H1 (cell line): ENCODE measurements around the gene GLYR1. TPM values are rescaled to one million over a fixed set of nuclear protein-coding genes. Genes with fewer than 3 reads are reported as not detected.
A peak's percentile ranks its signal among the peaks of the same experiment; 100 is the strongest.

Experiments
- CTCF ChIA-PET: fragments of 300-600 bp; sonication (Branson Sonifier 250); formaldehyde crosslinking; loops from one replicate; lab custom pipeline; 2021; ENCODE audit not compliant: partially characterized antibody; lab: Charles Lee
- POLR2A ChIA-PET: fragments of 300-600 bp; sonication (Branson Sonifier 250); formaldehyde crosslinking; loops from one replicate; lab custom pipeline; 2021; ENCODE audit warnings: inconsistent platforms; ENCODE audit not compliant: partially characterized antibody; lab: Charles Lee
- DNase-seq, 2 experiments: peaks; one replicate each; pipeline versions ENCODE4 v3.0.0 to v3.0.0-alpha.2; 2010 to 2022; ENCODE audit warnings: low spot score in 2 of 2, low read depth in 1 of 2, mixed read lengths in 1 of 2
- FAIRE-seq: peaks from 2 replicates; lab custom pipeline; 2011; peaks lifted over from hg19 to GRCh38; lab: Jason Lieb, UNC
- H2AFZ ChIP-seq: 2 replicates; pipeline ENCODE4 v1.8.1; 2012; ENCODE audit warnings: low read length, inconsistent platforms
- H2AK5ac ChIP-seq: 2 replicates; pipeline ENCODE4 v1.6.1; 2013; ENCODE audit warnings: low read depth, low read length
- H2BK120ac ChIP-seq: replicated peaks from 2 replicates; pipeline ENCODE3; 2013; ENCODE audit warnings: low read depth, low read length, inconsistent platforms
- H2BK12ac ChIP-seq: 2 replicates; pipeline ENCODE4 v1.6.1; 2013; ENCODE audit warnings: low read depth, low read length
- H2BK15ac ChIP-seq: 2 replicates; pipeline ENCODE4 v1.6.1; 2013; ENCODE audit warnings: low read length
- H2BK20ac ChIP-seq: 2 replicates; pipeline ENCODE4 v1.6.1; 2013; ENCODE audit warnings: low read length
- H2BK5ac ChIP-seq: 2 replicates; pipeline ENCODE4 v1.6.1; 2013; ENCODE audit warnings: low read depth, low read length
- H3K14ac ChIP-seq: 2 replicates; pipeline ENCODE4 v1.6.1; 2013; ENCODE audit warnings: inconsistent platforms; ENCODE audit not compliant: insufficient read length
- H3K18ac ChIP-seq: 2 replicates; pipeline ENCODE4 v1.6.1; 2013; ENCODE audit warnings: low read length; ENCODE audit errors: extremely low read depth
- H3K23ac ChIP-seq: 2 replicates; pipeline ENCODE4 v1.6.1; 2013; ENCODE audit warnings: inconsistent platforms; ENCODE audit not compliant: insufficient read length
- H3K23me2 ChIP-seq: 2 replicates; pipeline ENCODE4 v1.6.1; 2013; ENCODE audit warnings: low read depth, low read length
- H3K27ac ChIP-seq: 2 replicates; pipeline ENCODE4 v1.6.1; 2011; ENCODE audit warnings: low read depth, low read length, inconsistent platforms
- H3K27me3 ChIP-seq, 4 experiments: replicated peaks in 1 of 4; 1 replicate in 1 of 4; 2 replicates in 3 of 4; pipeline versions ENCODE4 v1.6.1 to v1.8.1; 2011 to 2013; ENCODE audit warnings: low read length in 3 of 4, mild to moderate bottlenecking in 3 of 4, inconsistent platforms in 2 of 4, mixed read lengths in 2 of 4, moderate library complexity in 1 of 4; ENCODE audit not compliant: control insufficient read depth in 3 of 4, insufficient read depth in 3 of 4; ENCODE audit errors: extremely low read depth in 1 of 4
- H3K36me3 ChIP-seq, 4 experiments: 2 replicates each; pipeline versions ENCODE4 v1.6.1 to v1.8.1; 2011 to 2013; ENCODE audit warnings: mild to moderate bottlenecking in 4 of 4, low read length in 3 of 4, moderate library complexity in 2 of 4, control low read depth in 1 of 4, inconsistent platforms in 1 of 4; ENCODE audit not compliant: insufficient read depth in 4 of 4, control insufficient read depth in 2 of 4
- H3K4ac ChIP-seq: replicated peaks from 2 replicates; pipeline ENCODE3; 2013; ENCODE audit warnings: low read length, low read depth, mixed read lengths, inconsistent platforms; ENCODE audit not compliant: insufficient read length
- H3K4me1 ChIP-seq, 4 experiments: replicated peaks in 1 of 4; 1 replicate in 1 of 4; 2 replicates in 3 of 4; pipeline versions ENCODE4 v1.6.1 to v1.8.1; 2011 to 2013; ENCODE audit warnings: low read length in 3 of 4, inconsistent platforms in 2 of 4, mixed read lengths in 1 of 4; ENCODE audit not compliant: insufficient read depth in 4 of 4, control insufficient read depth in 3 of 4
- H3K4me2 ChIP-seq, 2 experiments: 2 replicates each; pipeline versions ENCODE4 v1.6.1 to v1.8.1; 2011 to 2013; ENCODE audit warnings: low read depth in 2 of 2, low read length in 2 of 2, control low read depth in 1 of 2, inconsistent platforms in 1 of 2, mild to moderate bottlenecking in 1 of 2; ENCODE audit not compliant: insufficient read depth in 1 of 2
- H3K4me3 ChIP-seq, 4 experiments: fragments of 200-600, 300-600 bp in 1 of 4; sonication (generic), shearing (Covaris generic), sonication (Bioruptor Twin) in 1 of 4; 2 replicates each; pipeline versions ENCODE4 v1.5.1 to v1.8.1; 2011 to 2016; ENCODE audit warnings: low read length in 4 of 4, low read depth in 3 of 4, control low read depth in 2 of 4, inconsistent platforms in 2 of 4, mild to moderate bottlenecking in 2 of 4, mixed read lengths in 1 of 4, moderate library complexity in 1 of 4; ENCODE audit not compliant: insufficient read depth in 2 of 4; ENCODE audit errors: extremely low read depth in 1 of 4
- H3K56ac ChIP-seq: replicated peaks from 2 replicates; pipeline ENCODE3; 2013; ENCODE audit warnings: low read depth, mild to moderate bottlenecking, mixed read lengths, low read length, inconsistent platforms; ENCODE audit not compliant: insufficient read length
- H3K79me1 ChIP-seq: 2 replicates; pipeline ENCODE4 v1.6.1; 2013; ENCODE audit warnings: low read depth, low read length, control low read depth
- H3K79me2 ChIP-seq, 2 experiments: 2 replicates each; pipeline versions ENCODE4 v1.6.1 to v1.8.1; 2012 to 2013; ENCODE audit warnings: low read length in 2 of 2, mild to moderate bottlenecking in 2 of 2, inconsistent platforms in 1 of 2; ENCODE audit not compliant: insufficient read depth in 2 of 2, control insufficient read depth in 1 of 2
- H3K9ac ChIP-seq, 4 experiments: replicated peaks in 1 of 4; 1 replicate in 1 of 4; 2 replicates in 3 of 4; pipeline versions ENCODE4 v1.6.1 to v1.8.1; 2011 to 2013; ENCODE audit warnings: low read depth in 3 of 4, low read length in 3 of 4, control low read depth in 2 of 4, mild to moderate bottlenecking in 2 of 4, moderate library complexity in 2 of 4, inconsistent platforms in 1 of 4; ENCODE audit errors: extremely low read depth in 1 of 4
- H3K9me3 ChIP-seq, 2 experiments: 2 replicates each; pipeline versions ENCODE4 v1.6.1 to v1.8.1; 2012 to 2013; ENCODE audit warnings: mild to moderate bottlenecking in 2 of 2, moderate library complexity in 2 of 2, control low read depth in 1 of 2, inconsistent platforms in 1 of 2, low read depth in 1 of 2, low read length in 1 of 2, mixed read lengths in 1 of 2; ENCODE audit not compliant: insufficient read depth in 2 of 2
- H4K20me1 ChIP-seq, 2 experiments: replicated peaks in 1 of 2; 2 replicates each; pipeline versions ENCODE3 to v1.8.1; 2011 to 2013; ENCODE audit warnings: inconsistent platforms in 2 of 2, low read length in 2 of 2, mild to moderate bottlenecking in 1 of 2; ENCODE audit not compliant: insufficient read depth in 2 of 2, control insufficient read depth in 1 of 2
- H4K5ac ChIP-seq: 2 replicates; pipeline ENCODE4 v1.6.1; 2013; ENCODE audit warnings: low read length, low read depth, mixed read lengths, inconsistent platforms; ENCODE audit not compliant: insufficient read length
- H4K8ac ChIP-seq: 2 replicates; pipeline ENCODE4 v1.8.0; 2013; ENCODE audit warnings: mild to moderate bottlenecking, moderate library complexity, low read length, inconsistent platforms; ENCODE audit not compliant: insufficient read depth; ENCODE audit errors: extremely low read depth
- H4K91ac ChIP-seq: replicated peaks from 2 replicates; pipeline ENCODE3; 2013; ENCODE audit warnings: low read length, mixed read lengths, inconsistent platforms; ENCODE audit not compliant: insufficient read length
- CEBPB ChIP-seq: IDR thresholded peaks from 2 replicates; pipeline ENCODE4 v1.6.1; 2012; ENCODE audit warnings: low read depth, low read length
- GABPA ChIP-seq: IDR thresholded peaks from 2 replicates; pipeline ENCODE4 v1.6.1; 2011; ENCODE audit warnings: mild to moderate bottlenecking, low read length, moderate library complexity, borderline replicate concordance; ENCODE audit not compliant: insufficient read depth
- RXRA ChIP-seq: IDR thresholded peaks from 2 replicates; pipeline ENCODE4 v1.6.1; 2011; ENCODE audit warnings: low read depth, mild to moderate bottlenecking, low read length, moderate library complexity; ENCODE audit not compliant: insufficient read depth
- TAF1 ChIP-seq: IDR thresholded peaks from 2 replicates; pipeline ENCODE4 v1.6.1; 2011; ENCODE audit warnings: mild to moderate bottlenecking, low read depth, low read length
- WGBS, 2 experiments: shearing (Covaris generic) in 1 of 2; methylation state at CpG; one replicate each; pipeline versions ENCODE4 v1.1.6 to v1.1.7; 2013 to 2015; ENCODE audit warnings: low lambda C conversion rate in 2 of 2, mixed read lengths in 2 of 2, inconsistent platforms in 1 of 2, low coverage in 1 of 2, missing lambda C conversion rate in 1 of 2; ENCODE audit not compliant: insufficient replicate concordance in 2 of 2, insufficient coverage in 1 of 2, insufficient read length in 1 of 2; ENCODE audit errors: extremely low coverage in 1 of 2, missing lambda C conversion rate in 1 of 2; 5-methylcytosine and 5-hydroxymethylcytosine counted together
- polyA plus RNA-seq, 7 experiments: library from polyadenylated mRNA; depleted of rRNA in 3 of 7; stranded (reverse) in 5 of 7; unstranded in 2 of 7; fragments of >200 nt in 5 of 7; fragments of 200-250 nt in 2 of 7; gene quantifications; 1 replicate in 5 of 7; 2 replicates in 1 of 7; 4 replicates in 1 of 7; pipeline versions ENCODE4 v1.2.1 to v1.2.3, GENCODE V29; 2011 to 2013; ENCODE audit warnings: missing spikeins in 2 of 7, mixed read lengths in 2 of 7
- total RNA-seq: library from RNA; stranded (reverse); fragmentation: NEBNext Ultra II Directional; extraction: Animal tissue kit (Norgen Biotek cat#: 25700); gene quantifications from 2 replicates; pipeline ENCODE4 v1.2.1, GENCODE V29; 2021

The GLYR1 gene
- total and polyA plus RNA-seq, 2 of the 8 experiments (the other 6 are each of a cell fraction or from before 2014, with no cell fraction given), result 50.2 to 115 TPM

GRCh38 chr16:4803401-4803844 lies 43.7 kb downstream of the GLYR1 start:
- H3K4me1 ChIP-seq, result peaks cover 0 to 14% (median 8%) of the 10 kb centered on the region in 4 experiments; a peak in 4 of 7 replicates
- no peak overlapping the region for H4K5ac ChIP-seq
- no peak overlapping the region for H3K4ac ChIP-seq
- H2BK120ac ChIP-seq, result no peak overlapping the region
- H4K91ac ChIP-seq, result no peak overlapping the region
- 85% methylated on average over 8 of the region's 8 CpGs; no CpG with 5 or more reads in 1 of the 2 experiments for WGBS, 2 experiments
- no peak overlapping the region for H3K14ac ChIP-seq
- DNase-seq, result no peak
- H3K56ac ChIP-seq, result no peak overlapping the region
- H3K27me3 ChIP-seq, result no peaks in the 10 kb centered on the region
- ChIA-PET CTCF (no interaction called here), POLR2A (interaction anchor here (1.0 to 2.9 kb wide), 9 partner anchors 9 to 112 kb away, joined by 3 to 21 read pairs (median 5); partner anchors contain the start of genes ANKS3, DNAAF8, SEPTIN12 and SMIM22)
- H2BK15ac ChIP-seq, result no peak overlapping the region
- H2BK12ac ChIP-seq, result no peak overlapping the region
- no peak overlapping the region for H4K8ac ChIP-seq
- H3K9ac ChIP-seq, result no peak overlapping the region; a peak in 1 of 7 replicates
- H3K36me3 ChIP-seq, result peaks cover 0 to 21% (median 8%) of the 10 kb centered on the region in 4 experiments; a peak in 6 of 8 replicates
- H3K79me2 ChIP-seq, result no peaks in the 10 kb centered on the region
- no peak overlapping the region for H2AK5ac ChIP-seq
- no peak overlapping the region for H3K27ac ChIP-seq
- H3K23ac ChIP-seq, result no peak overlapping the region
- H2BK5ac ChIP-seq, result no peak overlapping the region
- no peak overlapping the region for H3K18ac ChIP-seq
- no peaks in the 10 kb centered on the region for H3K9me3 ChIP-seq
- H3K4me3 ChIP-seq, result peak overlapping the region; percentile 63 to 82 (median 78); a peak in 5 of 8 replicates
- peaks cover 0 to 7% of the 10 kb centered on the region in 2 experiments for H4K20me1 ChIP-seq
- H3K79me1 ChIP-seq, result no peaks in the 10 kb centered on the region
- peak; percentile 13 for FAIRE-seq
- H3K23me2 ChIP-seq, result peaks cover 8% of the 10 kb centered on the region; the same call in 1 of the 2 replicates
- no peak overlapping the region for H2AFZ ChIP-seq
- H3K4me2 ChIP-seq, result peak overlapping the region; percentile 64 to 67
- H2BK20ac ChIP-seq, result no peak overlapping the region
- no peak for TF ChIP-seq TAF1
- no peak for TF ChIP-seq GABPA
- TF ChIP-seq CEBPB, result no peak
- TF ChIP-seq RXRA, result no peak
